HCT116 (cell line): ENCODE measurements around the gene AVL9. TPM values are rescaled to one million over a fixed set of nuclear protein-coding genes. Genes with fewer than 3 reads are reported as not detected.

Experiments
- ATAC-seq: fragments of 200-7000 bp; cut with Tn5 transposase; 2 replicates; pipeline ENCODE4 v1.9.1; 2020; ENCODE audit warnings: mild to moderate bottlenecking, moderate library complexity
- BruUV-seq: library from RNA; stranded (reverse); fragments of 400-500 nt; replicated peaks from 2 replicates; lab custom pipeline; 2021; lab: Mats Ljungman, UMichigan
- CTCF ChIA-PET: fragments of 300-600 bp; sonication (Branson Sonifier 250); formaldehyde crosslinking; loops from one replicate; lab custom pipeline; 2021; ENCODE audit warnings: antibody characterized with exemption; lab: Charles Lee
- POLR2A ChIA-PET: fragments of 300-600, 350-600 bp; sonication (Branson Sonifier 250); formaldehyde crosslinking; loops from one replicate; lab custom pipeline; 2021; ENCODE audit warnings: antibody characterized with exemption; lab: Charles Lee
- RAD21 ChIA-PET, 2 experiments: fragments of 300-600 bp; sonication (Branson Sonifier 250); formaldehyde crosslinking; loops; one replicate each; lab custom pipeline; 2023; ENCODE audit warnings: low total read pairs in 2 of 2; ENCODE audit not compliant: uncharacterized antibody in 2 of 2, unreplicated experiment in 2 of 2, low non-redundant PET in 1 of 2; lab: Charles Lee
- DNase-seq: peaks from one replicate; pipeline ENCODE4 v3.0.0-alpha.2; 2010; ENCODE audit warnings: low read depth, low spot score
- H2AFZ ChIP-seq: fragments of 200-600 bp; shearing (Covaris generic), sonication (generic); 2 replicates; pipeline ENCODE4 v1.6.1; 2017; ENCODE audit warnings: low read depth, mixed run types, mixed read lengths, antibody characterized with exemption, low read length; ENCODE audit not compliant: poor library complexity, severe bottlenecking
- H3K27ac ChIP-seq: 2 replicates; pipeline ENCODE4 v1.5.1; 2012; ENCODE audit warnings: low read depth, low read length
- H3K27me3 ChIP-seq: fragments of 200-600 bp; sonication (generic); 2 replicates; pipeline ENCODE4 v1.6.1; 2016; ENCODE audit warnings: mixed run types, low read length, mixed read lengths; ENCODE audit not compliant: insufficient read depth
- H3K36me3 ChIP-seq, 2 experiments: fragments of 200-500 bp in 1 of 2; fragments of 200-600 bp in 1 of 2; sonication (Bioruptor generic) in 1 of 2; sonication (generic) in 1 of 2; 2 replicates each; pipeline versions ENCODE4 v1.5.1 to v1.6.1; 2014 to 2016; ENCODE audit warnings: low read length in 2 of 2, inconsistent platforms in 1 of 2, mixed read lengths in 1 of 2, mixed run types in 1 of 2; ENCODE audit not compliant: insufficient read depth in 2 of 2, control insufficient read depth in 1 of 2
- H3K4me1 ChIP-seq, 2 experiments: fragments of 200-600 bp in 1 of 2; sonication (generic) in 1 of 2; 2 replicates each; pipeline versions ENCODE4 v1.5.1 to v1.6.1; 2012 to 2017; ENCODE audit warnings: low read length in 2 of 2, inconsistent platforms in 1 of 2, mild to moderate bottlenecking in 1 of 2, mixed read lengths in 1 of 2, mixed run types in 1 of 2, moderate library complexity in 1 of 2; ENCODE audit not compliant: insufficient read depth in 2 of 2, control insufficient read depth in 1 of 2
- H3K4me2 ChIP-seq: fragments of 200-600 bp; sonication (generic); 2 replicates; pipeline ENCODE4 v1.6.1; 2017; ENCODE audit warnings: mixed run types, low read length, mixed read lengths
- H3K4me3 ChIP-seq, 2 experiments: fragments of 200-600 bp in 1 of 2; sonication (generic) in 1 of 2; replicated peaks in 1 of 2; 2 replicates each; pipeline ENCODE4 v1.5.1; 2011 to 2016; ENCODE audit warnings: low read length in 2 of 2, control low read depth in 1 of 2, low read depth in 1 of 2, mild to moderate bottlenecking in 1 of 2, mixed read lengths in 1 of 2, mixed run types in 1 of 2
- H3K79me2 ChIP-seq: fragments of 200-600 bp; sonication (generic); 2 replicates; pipeline ENCODE4 v1.6.1; 2017; ENCODE audit warnings: mild to moderate bottlenecking, mixed run types, low read length, moderate library complexity, mixed read lengths; ENCODE audit not compliant: insufficient read depth
- H3K9ac ChIP-seq: fragments of 200-600 bp; sonication (generic); 2 replicates; pipeline ENCODE4 v1.6.1; 2016; ENCODE audit warnings: low read length, mixed read lengths
- H3K9me2 ChIP-seq: fragments of 200-600 bp; sonication (generic), shearing (Covaris generic); 2 replicates; pipeline ENCODE4 v1.6.1; 2017; ENCODE audit warnings: mixed run types, mild to moderate bottlenecking, moderate library complexity; ENCODE audit not compliant: insufficient read depth
- H3K9me3 ChIP-seq, 2 experiments: fragments of 200-500 bp in 1 of 2; fragments of 200-600 bp in 1 of 2; sonication (Bioruptor generic) in 1 of 2; sonication (generic) in 1 of 2; 2 replicates each; pipeline ENCODE4 v1.6.1; 2014 to 2017; ENCODE audit warnings: low read length in 2 of 2, mixed read lengths in 2 of 2, inconsistent platforms in 1 of 2, low read depth in 1 of 2, mild to moderate bottlenecking in 1 of 2, mixed run types in 1 of 2, moderate library complexity in 1 of 2; ENCODE audit not compliant: control insufficient read depth in 1 of 2, insufficient read depth in 1 of 2
- H4K20me1 ChIP-seq: fragments of 200-600 bp; sonication (generic), shearing (Covaris generic); 2 replicates; pipeline ENCODE4 v1.6.1; 2017; ENCODE audit warnings: mixed run types, mild to moderate bottlenecking, moderate library complexity; ENCODE audit not compliant: insufficient read depth
- CEBPB ChIP-seq: IDR thresholded peaks from 2 replicates; pipeline ENCODE4 v1.6.1; 2012; ENCODE audit warnings: low read depth
- CTCF ChIP-seq, 3 experiments: fragments of 200-600 bp in 1 of 3; sonication (generic) in 1 of 3; IDR thresholded peaks in 2 of 3; conservative IDR thresholded peaks in 1 of 3; 2 replicates each; pipeline ENCODE4 v1.5.1; 2012 to 2017; ENCODE audit warnings: low read depth in 2 of 3, low read length in 2 of 3, antibody characterized with exemption in 1 of 3, borderline replicate concordance in 1 of 3, control low read depth in 1 of 3, mild to moderate bottlenecking in 1 of 3, mixed read lengths in 1 of 3, mixed run types in 1 of 3, moderate library complexity in 1 of 3; ENCODE audit not compliant: insufficient read depth in 1 of 3
- EGR1 ChIP-seq: IDR thresholded peaks from 2 replicates; pipeline ENCODE4 v1.6.1; 2012; ENCODE audit warnings: low read depth
- EZH2 ChIP-seq: fragments of 200-600 bp; sonication (generic); IDR thresholded peaks from 2 replicates; pipeline ENCODE4 v1.6.1; 2017; ENCODE audit warnings: antibody characterized with exemption, mixed run types
- EZH2phosphoT487 ChIP-seq: fragments of 200-600 bp; IDR thresholded peaks from 2 replicates; pipeline ENCODE4 v1.6.1; 2018; ENCODE audit warnings: antibody characterized with exemption, borderline replicate concordance
- REST ChIP-seq: IDR thresholded peaks from 2 replicates; pipeline ENCODE4 v1.6.1; 2012; ENCODE audit warnings: low read depth
- intact Hi-C: fragments of 100-400 bp; cut with micrococcal nuclease; formaldehyde crosslinking; loops from 2 replicates; pipeline ENCODE4 v1.10.0; 2022
- total RNA-seq: library from RNA; stranded (reverse); gene quantifications from one replicate; pipeline ENCODE4 v1.2.1, GENCODE V29; 2021; ENCODE audit not compliant: unreplicated experiment

The AVL9 gene
- total RNA-seq, 1 experiment from 2014 or later = 89.0 TPM

GRCh38 chr7:32519763-32520162 lies 24.5 kb downstream of the AVL9 start (continued):
- TF ChIP-seq REST (no peak), EGR1 (no peak), CEBPB (no peak)

- intact Hi-C loops = no loop called here
- POLR2A ChIA-PET = no interaction called here
Measured at GRCh38 chr7:32522746-32523530, 27.6 kb downstream of the AVL9 start.

More at GRCh38 chr7:32522746-32523530, 27.6 kb downstream of the AVL9 start:
- TF ChIP-seq CTCF (IDR thresholded peaks at IDR 0.05 in 2 of 3, conservative IDR thresholded peaks at IDR 0.05 in 1 of 3; ENCODE audit: borderline replicate concordance in 1 of 3, insufficient read depth in 1 of 3, low read depth in 2 of 3, low read length in 2 of 3) (no peak), EGR1 (no peak), EZH2phosphoT487 (no peak), EZH2 (no peak), REST (no peak)
- no peak overlapping the region for H3K4me3 ChIP-seq
- H3K9me2 ChIP-seq = no peaks in the 10 kb centered on the region
- H3K9me3 ChIP-seq = peaks cover 11 to 16% of the 10 kb centered on the region in 2 experiments; a peak in 3 of 4 replicates
- H3K4me2 ChIP-seq = no peak overlapping the region
- DNase-seq (no peak), ATAC-seq (no peak)
- no peaks in the 10 kb centered on the region for H4K20me1 ChIP-seq
- no peak overlapping the region for H3K9ac ChIP-seq
- ChIA-PET CTCF (no interaction called here), RAD21 (no interaction called here)
- no TSS peak for BruUV-seq
- H2AFZ ChIP-seq = no peak overlapping the region
- no peaks in the 10 kb centered on the region for H3K27me3 ChIP-seq
- H3K4me1 ChIP-seq = no peaks in the 10 kb centered on the region
- 0 out of 4 replicates have a peak, but pooled peaks cover 0 to 11% of the 10 kb centered on the region in 2 experiments for H3K36me3 ChIP-seq
- H3K79me2 ChIP-seq = peaks cover 50% of the 10 kb centered on the region
- no peak overlapping the region for H3K27ac ChIP-seq
